GM12892 (cell line): Measurements from ENCODE around the gene CECR2.
"Not testable (repeated sequence)": the region's sequence is repeated elsewhere in the genome, so short reads cannot be mapped to it uniquely, and the experiment has no call there.

Source experiments
- POLR2A ChIP-seq: IDR thresholded peaks from 2 replicates; pipeline ENCODE4 v1.6.1; 2011; ENCODE audit warnings: low read depth, low read length, control low read depth
- POLR2AphosphoS5 ChIP-seq: IDR thresholded peaks from 2 replicates; pipeline ENCODE4 v1.6.1; 2011; ENCODE audit warnings: low read depth, low read length, control low read depth

GRCh38 chr22:17521971-17522370 is 152.7 kb downstream of the CECR2 start:
- TF ChIP-seq POLR2AphosphoS5, POLR2A: not testable (repeated sequence)
